GM19193 (cell line): ENCODE data around the gene UVRAG.

Experiments
- POLR2A ChIP-seq: IDR thresholded peaks from 4 replicates; pipeline ENCODE4 v1.6.1; 2011; ENCODE audit not compliant: insufficient read depth, insufficient read length; ENCODE audit errors: extremely low read depth

Gene UVRAG

DNA sequence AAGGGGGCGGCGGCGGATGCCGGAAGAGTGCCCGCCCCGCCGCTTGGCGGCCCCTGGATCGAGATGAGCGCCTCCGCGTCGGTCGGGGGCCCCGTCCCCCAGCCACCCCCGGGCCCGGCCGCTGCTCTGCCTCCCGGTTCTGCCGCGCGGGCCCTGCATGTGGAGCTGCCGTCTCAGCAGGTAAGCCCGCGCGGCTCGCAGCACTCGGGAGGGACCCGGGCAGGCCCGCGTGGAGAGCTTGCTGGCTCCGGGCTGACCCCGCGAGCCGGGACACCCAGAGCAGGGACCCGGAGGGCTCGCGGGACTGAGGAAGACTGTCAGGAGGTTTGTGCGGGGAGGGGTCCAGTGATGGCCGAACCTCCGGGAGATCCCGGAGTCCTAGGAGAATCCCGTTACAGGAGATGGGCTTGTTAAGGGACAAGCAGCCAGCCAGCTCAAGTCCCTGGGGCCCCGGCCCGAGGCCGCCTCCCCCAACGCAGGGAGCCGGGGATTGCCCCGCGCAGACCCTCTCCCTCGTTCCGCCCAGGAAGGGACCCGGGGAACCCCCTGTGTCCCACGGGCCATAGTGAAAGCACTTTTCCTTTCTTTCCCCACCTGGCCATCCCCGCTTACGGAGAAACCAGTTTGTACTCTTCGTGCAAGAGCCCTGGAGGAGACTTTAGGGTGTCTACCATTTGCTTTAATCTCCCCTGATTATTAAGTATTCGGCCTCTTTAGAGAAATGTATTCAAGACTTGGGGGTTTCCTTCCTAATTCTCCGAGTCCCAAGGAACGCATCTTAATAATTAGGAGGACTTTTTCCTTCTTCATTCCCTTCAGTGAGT, 547 bp downstream of the UVRAG start:
- no peak for TF ChIP-seq POLR2A

DNA sequence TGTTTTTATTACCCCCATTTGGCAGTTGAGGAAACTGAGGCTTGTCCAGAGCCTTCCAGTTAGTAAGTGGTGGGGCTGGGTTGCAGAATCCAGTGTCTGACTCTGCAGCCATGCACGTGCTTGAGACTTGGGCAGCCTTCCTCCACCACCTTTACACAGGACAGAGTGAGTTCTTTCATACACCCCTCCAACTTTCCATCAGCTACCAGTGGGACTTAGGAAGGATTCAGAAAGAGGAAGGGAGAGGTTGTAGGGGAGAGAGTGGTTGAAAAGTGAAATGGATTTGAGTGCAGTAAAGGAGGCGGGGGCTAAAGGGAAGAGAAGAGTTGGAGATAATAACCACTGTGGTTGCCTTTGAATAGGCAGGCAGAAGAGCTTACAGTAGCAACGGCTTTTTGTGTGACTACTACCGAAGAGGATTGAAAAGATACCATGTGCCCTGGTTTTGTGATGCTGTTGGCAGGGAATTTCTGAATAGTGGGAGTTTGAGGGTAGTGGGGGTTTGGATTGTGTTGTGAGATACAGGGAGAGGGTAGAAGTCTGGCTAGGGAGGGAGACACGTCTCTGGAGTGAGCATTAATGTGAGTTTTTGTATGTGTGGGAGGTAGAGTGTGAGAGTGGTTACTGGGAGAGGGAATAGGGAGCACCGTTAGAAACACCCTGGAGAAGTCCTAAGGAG, 1.7 kb downstream of the UVRAG start:
- TF ChIP-seq POLR2A = no peak

DNA sequence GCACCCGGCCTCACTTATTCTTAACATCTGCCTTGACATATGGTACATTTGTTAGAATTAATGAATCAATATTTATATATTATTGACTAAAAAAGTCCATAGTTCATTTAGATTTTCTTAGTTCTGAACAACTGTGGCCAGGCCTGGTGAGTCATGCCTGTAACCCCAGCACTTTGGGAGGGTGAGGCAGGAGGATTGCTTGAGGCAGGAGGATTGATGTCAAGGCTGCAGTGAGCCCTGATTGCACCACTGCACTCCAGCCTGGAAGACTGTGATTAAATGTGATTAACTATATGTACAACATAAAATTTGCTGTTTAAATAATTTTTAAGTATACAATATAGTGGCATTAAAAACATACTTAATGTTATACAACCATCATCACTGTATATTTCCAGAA, 5.6 kb downstream of the UVRAG start:
- TF ChIP-seq POLR2A = no peak

DNA sequence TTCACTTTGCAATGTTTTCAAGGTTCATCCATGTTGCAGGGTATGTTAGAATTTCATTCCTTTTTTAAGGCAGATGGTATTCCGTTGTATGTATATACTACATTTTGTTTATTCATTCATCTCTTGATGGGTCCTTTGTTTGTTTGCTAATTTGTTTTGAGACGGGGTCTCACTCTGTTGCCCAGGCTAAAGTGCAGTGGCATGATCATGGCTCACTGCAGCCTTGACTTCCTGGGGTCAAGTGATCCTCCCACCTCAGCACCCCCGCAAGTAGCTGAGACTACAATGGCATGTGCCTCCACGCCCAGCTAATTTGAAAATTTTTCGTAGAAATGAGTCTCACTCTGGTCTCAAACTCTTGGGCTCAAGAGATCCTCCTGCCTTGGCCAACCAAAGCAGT, 6.2 kb downstream of the UVRAG start:
- TF ChIP-seq POLR2A = no peak

DNA sequence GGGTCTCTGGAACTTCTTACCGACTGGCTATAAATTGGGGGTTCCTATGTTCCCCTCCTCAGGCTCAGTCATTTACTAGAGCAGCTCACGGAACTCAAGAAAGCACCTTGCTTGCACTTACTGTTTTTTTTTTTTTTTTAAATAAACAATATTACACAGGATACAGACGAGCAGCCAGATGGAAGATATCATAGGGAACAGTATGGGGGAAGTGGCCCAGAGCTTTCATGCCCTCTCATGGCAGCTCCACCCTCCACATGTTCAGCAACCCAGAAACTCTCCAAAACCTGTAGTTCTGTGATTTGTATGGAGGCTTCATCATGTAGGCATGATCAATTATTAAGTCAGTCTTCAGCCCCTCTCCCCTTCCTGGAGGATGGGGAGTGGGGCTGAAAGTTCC, 7.5 kb downstream of the UVRAG start:
- TF ChIP-seq POLR2A = no peak

DNA sequence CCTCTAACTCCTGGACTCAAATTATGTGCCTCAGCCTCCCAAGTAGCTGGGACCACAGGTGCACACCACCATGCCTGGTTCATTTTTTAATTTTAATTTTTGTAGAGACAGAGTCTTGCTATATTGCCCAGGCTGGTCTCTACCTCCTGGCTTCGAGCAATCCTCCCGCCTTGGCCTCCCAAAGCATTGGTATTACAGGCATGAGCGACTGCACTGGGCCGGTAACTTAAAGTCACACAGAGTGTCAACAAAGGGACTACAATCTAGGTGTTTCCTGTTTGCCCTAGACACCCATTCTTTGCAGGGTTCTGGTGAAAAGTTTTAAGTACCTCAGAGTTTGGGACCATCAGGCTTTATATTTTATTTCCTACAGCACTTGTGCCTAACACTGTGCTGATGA, 8.4 kb downstream of the UVRAG start:
- TF ChIP-seq POLR2A = no peak

DNA sequence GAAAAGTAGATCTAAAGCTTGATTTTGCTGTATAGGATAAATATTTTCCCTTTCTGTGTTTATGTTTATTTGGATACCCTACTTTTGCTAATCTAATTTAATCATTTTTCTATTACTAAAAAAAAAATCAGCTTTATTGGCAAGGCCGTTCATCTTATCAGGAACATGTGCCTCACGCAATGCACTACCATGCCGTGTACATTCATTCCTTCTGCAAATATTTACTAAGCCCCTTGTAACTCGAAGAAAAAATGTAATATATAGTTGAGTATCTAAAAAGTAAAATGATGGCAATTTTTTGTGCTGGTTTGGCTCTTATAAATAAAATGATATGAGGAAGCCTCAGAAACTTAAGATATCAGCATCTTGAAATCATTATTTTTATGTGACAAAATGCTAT, 8.9 kb downstream of the UVRAG start:
- TF ChIP-seq POLR2A = no peak

DNA sequence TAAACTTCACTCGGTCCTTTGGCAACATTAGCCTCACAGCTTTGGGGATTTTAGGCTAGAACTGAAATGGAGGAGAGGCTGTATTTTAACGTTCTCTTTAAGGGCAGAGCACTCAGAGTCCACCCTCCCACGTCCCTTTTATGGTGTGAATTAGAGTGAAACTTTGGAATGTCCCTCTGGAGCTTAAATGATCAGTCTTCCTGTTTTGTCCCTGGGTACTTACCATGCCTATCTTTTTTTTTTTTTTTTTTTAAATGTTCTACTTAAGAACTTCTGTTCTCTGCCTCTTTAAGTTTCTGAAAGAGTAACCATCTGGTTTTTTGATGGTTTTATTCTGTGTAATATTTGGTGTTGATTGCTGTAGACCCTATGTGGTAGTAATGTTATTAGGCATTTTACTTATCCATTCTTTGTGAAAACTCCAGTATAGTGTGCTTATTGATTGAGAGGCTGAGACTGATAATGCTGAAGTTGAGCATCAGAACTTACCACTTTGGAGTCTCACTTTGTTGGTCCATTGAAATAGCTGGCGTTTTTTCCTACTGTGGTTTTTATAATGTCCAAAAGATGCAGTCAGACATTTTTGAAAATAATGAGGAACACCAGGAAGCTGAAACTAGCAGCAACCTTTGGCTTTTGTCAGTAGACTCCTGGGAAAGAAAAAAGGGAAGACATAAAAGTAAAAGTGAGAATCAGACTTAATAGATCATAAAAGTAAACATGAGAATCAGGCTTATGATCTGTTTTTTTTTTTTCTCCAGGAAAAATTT, 11.6 kb downstream of the UVRAG start:
- TF ChIP-seq POLR2A = no peak

DNA sequence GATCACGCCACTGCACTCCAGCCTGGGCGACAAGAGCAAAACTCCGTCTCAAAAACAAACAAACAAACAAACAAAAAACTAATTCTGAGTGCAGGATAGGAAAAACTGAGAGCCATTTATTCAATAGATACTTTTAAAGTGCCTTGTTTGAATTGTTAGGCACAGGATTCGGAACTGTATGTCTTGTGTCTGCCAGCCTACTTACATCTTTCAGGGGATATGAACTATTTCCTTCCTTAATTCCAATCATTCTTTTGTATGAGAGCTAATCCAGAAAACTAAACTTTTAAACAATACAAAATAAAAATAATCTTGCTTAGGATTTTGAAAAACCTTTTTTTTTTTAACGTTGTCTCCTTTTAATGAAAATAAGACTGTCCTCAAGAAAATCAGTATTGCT, 12.6 kb downstream of the UVRAG start:
- no peak for TF ChIP-seq POLR2A

DNA sequence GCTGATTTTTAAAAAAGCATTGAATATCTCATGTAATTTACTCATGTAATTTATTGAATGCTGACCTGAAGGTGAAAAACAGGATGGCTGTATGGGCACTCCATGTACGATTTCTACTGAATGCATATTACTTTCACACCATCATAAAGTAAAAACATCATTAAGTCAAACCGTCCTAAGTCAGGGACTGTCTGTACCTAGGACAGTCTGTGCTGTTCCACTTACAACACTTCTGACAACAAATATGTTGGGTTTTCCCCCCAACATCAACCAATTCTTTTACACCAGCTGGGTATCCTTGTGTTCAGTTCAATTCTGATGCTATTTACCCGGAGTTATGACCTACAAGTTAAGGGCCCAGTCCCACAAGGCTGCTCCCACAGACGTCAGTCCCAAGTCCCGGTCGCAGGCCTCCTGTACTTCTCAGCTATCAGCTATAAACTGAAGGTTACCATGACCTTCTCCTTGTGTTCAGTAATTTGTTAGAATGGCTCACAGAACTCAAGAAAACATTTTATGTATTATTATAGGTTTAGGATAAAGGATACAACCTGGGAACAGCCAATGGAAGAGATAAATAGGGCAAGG, 17.0 kb downstream of the UVRAG start:
- TF ChIP-seq POLR2A = no peak

DNA sequence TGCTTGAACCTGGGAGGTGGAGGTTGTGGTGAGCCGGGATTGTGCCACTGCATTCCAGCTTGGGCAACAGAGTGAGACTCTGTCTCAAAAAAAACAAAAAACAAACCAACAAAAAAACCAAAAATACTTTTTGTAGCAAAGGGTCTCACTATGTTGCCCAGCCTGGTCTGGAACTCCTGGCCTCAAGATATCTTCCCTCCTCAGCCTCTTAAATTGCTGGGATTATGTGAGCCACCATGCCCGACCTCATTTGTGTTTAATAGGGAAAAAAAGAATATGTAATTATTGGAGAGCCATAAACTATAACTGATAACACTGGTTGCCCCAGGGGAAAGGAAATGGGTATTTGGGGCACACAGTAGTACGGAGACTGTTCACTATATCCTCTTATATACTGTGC, 19.7 kb downstream of the UVRAG start:
- TF ChIP-seq POLR2A = no peak

DNA sequence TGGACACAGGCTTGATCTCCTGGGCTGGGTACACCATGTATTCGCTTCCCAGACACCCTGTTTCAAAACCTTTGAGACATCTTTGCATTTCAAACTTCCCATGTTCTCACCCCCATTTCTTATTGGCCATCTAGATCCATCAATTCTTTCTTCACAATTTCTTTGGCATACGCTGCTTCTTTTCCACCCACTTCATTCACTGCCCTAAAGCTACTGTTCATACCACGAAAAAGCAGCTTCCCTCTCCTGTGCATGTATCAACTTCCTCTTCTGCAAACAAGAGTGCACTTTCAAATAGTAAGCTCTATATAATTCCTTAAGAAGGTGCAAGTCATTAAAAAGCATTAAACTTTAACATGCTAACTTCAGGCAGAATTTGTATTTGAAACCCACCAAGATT, 21.4 kb downstream of the UVRAG start:
- no peak for TF ChIP-seq POLR2A

DNA sequence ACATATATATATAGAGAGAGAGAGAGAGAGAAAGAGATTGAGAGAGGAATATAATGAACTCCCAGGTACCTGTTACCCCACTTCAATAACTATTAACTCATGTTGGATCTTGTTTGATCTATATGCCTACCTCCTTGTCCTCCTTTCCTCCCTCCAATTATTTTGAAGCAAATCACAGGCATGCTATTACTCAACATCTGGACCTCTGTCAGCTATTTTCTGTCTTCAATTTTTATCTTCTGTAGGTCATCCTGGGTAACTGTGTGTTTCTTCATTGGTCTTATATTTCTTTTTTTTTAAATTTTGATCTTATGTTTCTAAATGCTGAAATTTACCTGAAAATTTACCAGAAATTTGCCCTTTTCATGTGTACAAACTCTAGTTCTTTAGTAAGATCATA, 24.8 kb downstream of the UVRAG start:
- no peak for TF ChIP-seq POLR2A

DNA sequence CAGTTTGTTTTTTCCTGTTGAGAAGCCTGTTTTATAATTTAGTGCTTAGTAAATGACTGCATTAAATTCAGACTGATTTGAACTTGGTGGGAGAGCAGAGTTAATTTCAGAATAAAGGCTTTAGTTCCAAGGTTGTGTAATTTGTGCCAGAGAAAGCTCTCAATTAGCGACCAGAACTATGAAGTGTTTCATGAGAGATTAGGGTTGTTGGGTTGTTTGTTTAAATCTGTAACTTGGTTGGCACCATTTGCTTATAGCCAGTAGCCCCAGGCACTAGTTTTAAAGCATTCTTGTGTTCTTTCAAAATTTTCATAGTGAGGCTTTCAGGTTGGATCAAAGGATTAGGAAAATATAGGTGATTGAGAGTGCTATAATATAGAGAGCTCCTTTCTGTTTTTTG, 25.5 kb downstream of the UVRAG start:
- TF ChIP-seq POLR2A = no peak

DNA sequence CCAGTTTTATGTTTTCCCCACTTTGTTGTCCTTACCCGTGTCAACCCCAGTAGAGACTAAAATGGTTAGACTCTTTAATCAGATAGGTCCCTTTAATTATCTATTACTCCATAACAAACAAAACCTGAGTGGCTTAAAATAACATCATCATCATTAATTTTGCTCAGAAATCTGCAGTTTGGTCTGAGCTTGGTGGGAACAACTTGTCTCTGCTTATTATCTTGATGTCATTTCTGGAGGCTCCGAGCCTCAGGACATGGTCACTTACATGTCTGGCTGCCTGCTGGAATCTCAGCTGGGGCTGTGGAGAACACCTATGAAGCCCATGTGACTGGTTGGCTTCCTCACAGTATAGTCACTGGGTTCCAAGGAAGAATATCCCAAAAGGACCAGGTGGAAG, 26.7 kb downstream of the UVRAG start:
- TF ChIP-seq POLR2A = no peak
